T-helper 2 cell treated with Interferon-gamma antibody and Interleukin-4, amounts not matched to agents 100 ng/mL and 5 ng/mL, for 36 hours (primary cell): ENCODE results near the gene UROD. TPM values are rescaled to one million over a fixed set of nuclear protein-coding genes. Genes with fewer than 3 reads are reported as not detected.
"Not testable (repeated sequence)": the region's sequence is repeated elsewhere in the genome, so short reads cannot be mapped to it uniquely, and the experiment has no call there.

ENCODE experiments used
- intact Hi-C: fragments of 100-400 bp; cut with micrococcal nuclease; formaldehyde crosslinking; loops from one replicate; pipeline ENCODE4 v1.15.1; 2023
- total RNA-seq: library from RNA; stranded (reverse); gene quantifications from 2 replicates; pipeline ENCODE4 v1.2.3, GENCODE V29; 2022

UROD gene
- total RNA-seq, 1 donor from 2014 or later, result 64.5 TPM

DNA sequence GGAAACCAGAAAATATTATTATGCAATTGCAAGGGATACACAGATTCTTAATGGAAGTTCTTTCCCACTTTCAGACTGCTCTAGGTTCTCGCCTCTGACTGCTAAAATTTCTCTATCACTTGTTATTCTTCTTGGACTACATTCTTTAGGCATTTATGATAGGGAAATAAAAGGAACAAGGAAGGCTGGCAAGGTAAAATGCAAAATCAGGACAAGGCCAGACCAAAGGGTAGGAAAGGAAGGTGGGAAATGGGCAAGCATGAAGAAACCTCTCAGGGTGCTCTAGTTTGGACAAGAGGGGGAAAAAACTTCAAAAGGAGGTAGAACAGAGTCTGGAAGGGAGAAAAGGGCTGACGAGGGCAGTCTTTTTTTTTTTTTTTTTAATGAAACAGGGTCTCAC is 26.2 kb downstream of the UROD start:
- intact Hi-C loops, result no loop called here

DNA sequence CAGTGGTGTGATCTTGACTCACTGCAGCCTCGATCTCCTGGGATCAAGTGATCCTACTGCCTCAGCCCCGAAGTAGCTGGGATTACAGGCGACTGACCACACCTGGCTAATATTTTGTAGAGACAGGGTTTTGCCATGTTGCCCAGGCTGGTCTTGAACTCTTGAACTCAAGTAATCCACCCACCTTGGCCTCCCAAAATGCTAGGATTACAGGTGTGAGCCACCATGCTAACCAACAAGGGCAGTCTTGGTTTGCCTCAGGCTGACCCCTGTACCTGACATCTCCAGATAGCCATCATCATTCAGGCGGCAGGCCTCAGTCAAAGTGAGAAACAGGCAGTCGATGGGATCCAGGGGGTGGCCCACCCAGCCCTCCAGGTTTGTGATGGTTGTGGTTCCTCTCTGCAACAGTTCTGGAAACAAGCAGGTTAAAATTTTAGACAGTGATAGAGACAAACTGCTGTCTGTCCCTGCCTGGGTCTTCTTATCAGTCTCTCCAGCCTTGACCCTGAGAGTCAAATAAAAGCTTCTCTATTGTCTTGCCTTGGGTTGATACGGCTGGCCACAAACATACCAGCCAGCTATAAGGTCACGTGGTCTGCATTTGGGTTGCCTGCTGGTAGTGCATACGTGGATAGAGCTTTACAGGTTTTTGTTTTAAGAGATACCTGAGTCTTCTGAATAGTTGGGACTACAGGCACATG is 26.8 kb downstream of the UROD start:
- intact Hi-C loops, result no loop called here

DNA sequence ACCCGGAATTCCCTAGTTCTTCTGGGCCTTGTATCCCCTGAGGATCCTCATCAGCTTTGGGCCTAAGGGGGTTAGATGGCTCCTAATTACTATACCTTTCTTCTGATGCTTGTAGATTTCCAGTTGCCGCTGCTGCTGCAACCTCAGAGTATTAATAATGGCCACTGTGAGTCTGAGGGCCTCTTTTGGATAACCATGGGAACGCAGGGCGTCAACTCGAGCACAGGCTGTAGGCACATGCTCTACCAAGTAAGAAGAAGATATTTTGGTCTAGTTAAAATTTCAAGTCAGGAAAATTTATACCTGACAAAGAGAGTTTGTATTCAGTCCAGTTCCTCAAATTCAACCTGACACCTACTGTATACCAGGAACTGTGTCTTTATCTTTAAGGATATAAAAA is 28.2 kb downstream of the UROD start:
- intact Hi-C loops, result no loop called here

GRCh38 chr1:45043094-45043493 is 31.0 kb downstream of the UROD start:
- intact Hi-C loops, result no loop called here

- intact Hi-C loops, result no loop called here
These were observed 32.9 kb downstream of the UROD start for GRCh38 chr1:45044916-45045315.

DNA sequence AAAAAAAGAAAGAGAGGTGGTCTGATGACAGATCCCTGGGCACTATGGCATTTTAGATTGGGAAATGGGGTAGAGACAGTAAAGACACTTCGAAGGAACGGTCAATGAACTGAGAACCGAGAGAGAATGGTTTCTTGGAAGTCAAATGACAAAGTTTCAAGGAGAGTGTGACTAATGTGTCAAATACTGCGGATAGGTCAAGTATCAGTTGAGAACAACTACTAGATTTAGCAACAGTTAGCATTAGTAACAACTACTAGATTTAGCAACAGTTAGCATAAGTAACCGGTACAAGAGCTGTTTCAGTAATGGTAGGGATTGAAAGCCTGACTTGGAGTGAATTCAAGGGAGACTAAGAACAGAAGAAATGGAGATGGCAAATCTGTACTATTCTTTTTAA is 35.0 kb downstream of the UROD start:
- intact Hi-C loops, result no loop called here

DNA sequence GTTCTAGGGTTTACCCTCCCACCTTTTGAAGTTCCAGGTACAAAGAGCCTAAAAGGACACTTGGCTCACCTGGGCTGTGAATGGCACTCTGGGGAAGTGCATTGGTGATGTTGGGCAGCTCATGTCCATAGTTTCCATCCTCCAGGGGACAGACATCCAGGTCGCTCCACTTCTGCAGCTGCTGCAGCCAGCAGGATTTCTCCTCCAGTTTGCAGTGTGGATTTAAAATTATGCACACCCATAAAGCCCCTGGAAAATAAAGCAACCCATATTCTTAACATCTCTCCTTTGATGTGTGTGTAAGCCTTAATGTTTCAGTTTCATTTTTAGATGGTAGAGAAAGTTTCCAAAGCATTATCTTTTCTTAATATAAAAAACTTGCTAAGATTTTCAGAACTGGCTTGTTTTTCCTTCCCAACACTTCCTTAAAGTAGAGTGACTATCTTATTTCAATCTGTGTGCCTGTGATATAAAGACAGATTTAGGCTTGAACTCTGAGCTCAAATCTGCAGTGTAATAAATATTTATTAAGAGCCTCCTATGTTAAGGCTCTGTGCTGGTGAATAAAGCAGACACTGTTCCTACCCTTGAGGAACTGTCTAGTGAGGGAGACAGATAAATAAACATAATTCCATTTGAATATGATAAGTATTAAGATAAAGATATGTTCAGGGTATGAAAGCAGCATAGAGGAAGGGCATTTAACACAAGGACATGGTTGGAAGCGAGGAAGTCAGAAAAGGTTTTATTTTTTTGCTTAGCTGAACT is 39.1 kb downstream of the UROD start:
- intact Hi-C loops, result no loop called here

GRCh38 chr1:45057542-45057941 is 45.5 kb downstream of the UROD start:
- intact Hi-C loops, result no loop called here

GRCh38 chr1:45059829-45060228 is 47.8 kb downstream of the UROD start:
- intact Hi-C loops, result no loop called here

DNA sequence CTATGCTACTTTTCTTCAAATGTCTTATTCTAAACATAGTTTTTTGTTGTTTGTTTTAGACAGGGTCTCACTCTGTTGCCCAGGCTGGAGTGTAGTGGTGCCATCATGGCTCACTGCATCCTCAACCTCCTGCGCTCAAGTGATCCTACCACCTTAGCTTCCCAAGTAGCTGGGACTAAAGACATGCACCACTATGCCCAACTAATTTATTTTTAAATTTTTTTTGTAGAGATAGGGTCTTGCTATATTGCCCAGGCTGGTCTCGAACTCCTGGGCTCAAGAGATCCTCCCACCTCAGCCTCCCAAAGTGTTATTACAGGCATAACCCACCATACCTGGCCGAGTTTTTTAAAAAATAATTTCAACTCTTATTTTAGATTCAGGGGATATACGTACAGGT is 50.4 kb downstream of the UROD start:
- intact Hi-C loops, result not testable (repeated sequence)

DNA sequence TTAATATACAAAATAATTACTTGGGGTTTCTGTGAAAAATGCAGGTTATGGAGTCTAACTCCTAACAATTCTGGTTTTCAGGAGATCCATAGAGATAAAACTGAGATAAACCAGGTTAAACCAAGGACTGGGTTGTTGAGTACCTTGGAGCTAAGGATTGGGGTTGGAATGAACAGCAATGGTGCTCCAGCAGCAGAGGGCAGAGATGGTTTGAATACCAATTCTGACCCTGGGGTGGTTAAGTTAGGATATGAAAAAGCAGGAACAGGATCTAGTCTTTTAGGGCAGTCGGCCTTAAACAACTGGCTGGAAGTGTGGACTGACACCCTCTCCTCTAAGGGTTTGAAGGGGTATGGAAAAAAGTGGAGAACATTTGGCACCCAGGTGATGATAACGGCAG is 53.0 kb downstream of the UROD start:
- intact Hi-C loops, result no loop called here

Other genes with a start within 250 kb of the UROD start
- gene RPS8, start 236.7 kb upstream of the UROD start, total RNA-seq, result 2,139 and 2,183 TPM in 2 replicates
- 0.55 TPM in 2 replicates for gene BEST4, start 224.1 kb upstream of the UROD start, total RNA-seq
- gene PLK3, start 211.9 kb upstream of the UROD start, total RNA-seq, result 74.1 and 77.8 TPM in 2 replicates
- gene DYNLT4, start 204.9 kb upstream of the UROD start, total RNA-seq, result 0.34 and 0.73 TPM in 2 replicates
- gene BTBD19, start 203.7 kb upstream of the UROD start, total RNA-seq, result 8.8 and 9.7 TPM in 2 replicates
- 0.84 and 1.1 TPM in 2 replicates for gene PTCH2, start 169.0 kb upstream of the UROD start, total RNA-seq
- gene EIF2B3, start 25.7 kb upstream of the UROD start, total RNA-seq, result 27.9 and 29.6 TPM in 2 replicates
- gene HECTD3, start 930 bp upstream of the UROD start, total RNA-seq, result 32.3 and 35.0 TPM in 2 replicates
- 0.07 TPM in 2 replicates for gene ZSWIM5, start 194.4 kb downstream of the UROD start, total RNA-seq